GM12864 (cell line): ENCODE measurements around the gene SYTL2.
"Not testable (repeated sequence)": the region's sequence is repeated elsewhere in the genome, so short reads cannot be mapped to it uniquely, and the experiment has no call there.

Source experiments
- DNase-seq: peaks from one replicate; pipeline ENCODE4 v3.0.0-alpha.2; 2011; ENCODE audit warnings: low read depth
- H3K4me3 ChIP-seq: 2 replicates; pipeline ENCODE4 v1.5.1; 2011; ENCODE audit warnings: mild to moderate bottlenecking, low read depth, low read length, control low read depth
- CTCF ChIP-seq: IDR thresholded peaks from 2 replicates; pipeline ENCODE4 v1.5.1; 2011; ENCODE audit warnings: low read depth, mild to moderate bottlenecking, moderate library complexity, low read length, control low read depth, inconsistent platforms; ENCODE audit errors: missing control alignments

SYTL2 gene

GRCh38 chr11:85795712-85796487 is 15.0 kb downstream of the SYTL2 start:
- no peak for TF ChIP-seq CTCF
- no peak overlapping the region for H3K4me3 ChIP-seq
- DNase-seq = no peak

GRCh38 chr11:85791409-85791990 is 19.4 kb downstream of the SYTL2 start:
- no peak overlapping the region for H3K4me3 ChIP-seq
- DNase-seq = no peak
- no peak for TF ChIP-seq CTCF

- no peak for TF ChIP-seq CTCF
- DNase-seq = no peak
- no peak overlapping the region for H3K4me3 ChIP-seq
These were observed 22.9 kb downstream of the SYTL2 start for GRCh38 chr11:85787809-85788760.

- H3K4me3 ChIP-seq = no peak overlapping the region
- DNase-seq = no peak
- no peak for TF ChIP-seq CTCF
These were observed 23.8 kb downstream of the SYTL2 start for GRCh38 chr11:85787168-85787567.

- no peak for TF ChIP-seq CTCF
- H3K4me3 ChIP-seq = no peak overlapping the region
- DNase-seq = no peak
These were observed 26.3 kb downstream of the SYTL2 start for GRCh38 chr11:85784480-85785265.

GRCh38 chr11:85783758-85784157 is 27.2 kb downstream of the SYTL2 start:
- TF ChIP-seq CTCF = no peak
- no peak for DNase-seq
- no peak overlapping the region for H3K4me3 ChIP-seq

GRCh38 chr11:85780780-85781517 is 30.0 kb downstream of the SYTL2 start:
- not testable (repeated sequence) for DNase-seq, H3K4me3 ChIP-seq
